ENCODE data around the gene SCMH1. TPM values are rescaled to one million over a fixed set of nuclear protein-coding genes. Genes with fewer than 3 reads are reported as not detected.
A peak's percentile ranks its signal among the peaks of the same experiment; 100 is the strongest.

Gene SCMH1
- total RNA-seq, 6 donors from 2014 or later = 31.4 to 54.5 (median 36.6) TPM

GRCh38 chr1:41018018-41018410 is 224.1 kb downstream of the SCMH1 start:
- Histone ChIP-seq H3K9me3 (no peaks in the 10 kb centered on the region), H3K4me3 (no peak overlapping the region), H3K27ac (no peak overlapping the region), H3K4me1 (peaks cover 13 to 47% (median 32%) of the 10 kb centered on the region in 4 donors), H3K27me3 (no peaks in the 10 kb centered on the region), H3K36me3 (peaks cover 0 to 21% (median 12%) of the 10 kb centered on the region in 4 donors)
- 91 to 92% methylated on average over 2 to 8 of the region's 8 CpGs for WGBS, 2 donors
- no peak for DNase-seq
- no peak for ATAC-seq (ENCODE audit: low FRiP score in 2 of 2)
- TF ChIP-seq CTCF (IDR thresholded peaks at IDR 0.05) (no peak), POLR2A (IDR thresholded peaks at IDR 0.05) (no peak), POLR2AphosphoS5 (IDR thresholded peaks at IDR 0.05) (no peak), EP300 (IDR thresholded peaks at IDR 0.05) (no peak)

- TF ChIP-seq POLR2AphosphoS5 (IDR thresholded peaks at IDR 0.05) = no peak
- no peak for TF ChIP-seq CTCF (IDR thresholded peaks at IDR 0.05)
- TF ChIP-seq EP300 (IDR thresholded peaks at IDR 0.05) = no peak
- no peak for TF ChIP-seq POLR2A (IDR thresholded peaks at IDR 0.05)
- ATAC-seq (ENCODE audit: low FRiP score in 2 of 2) = no peak
- DNase-seq = peak in 1 of 2 donors; percentile 79
Measured at GRCh38 chr1:41017141-41018017, 224.7 kb downstream of the SCMH1 start.

GRCh38 chr1:41015897-41016470 is 226.1 kb downstream of the SCMH1 start:
- 94 to 100% methylated on average over 4 to 13 of the region's 13 CpGs for WGBS, 2 donors
- no peak overlapping the region for H3K27ac ChIP-seq
- ATAC-seq (ENCODE audit: low FRiP score in 2 of 2) (no peak), DNase-seq (peak in 1 of 2 donors; percentile 61)
- no peak overlapping the region for H3K4me3 ChIP-seq
- no peaks in the 10 kb centered on the region for H3K9me3 ChIP-seq
- TF ChIP-seq POLR2A (IDR thresholded peaks at IDR 0.05) = no peak
- no peak for TF ChIP-seq CTCF (IDR thresholded peaks at IDR 0.05)
- H3K27me3 ChIP-seq = no peaks in the 10 kb centered on the region
- peaks cover 0 to 35% (median 25%) of the 10 kb centered on the region in 4 donors for H3K36me3 ChIP-seq
- peaks cover 11 to 35% (median 24%) of the 10 kb centered on the region in 4 donors for H3K4me1 ChIP-seq

More at GRCh38 chr1:41017141-41018017, 224.7 kb downstream of the SCMH1 start:
- WGBS, 2 donors = 96 to 97% methylated on average over 5 to 44 of the region's 44 CpGs
- H3K4me3 ChIP-seq = no peak overlapping the region
- peaks cover 13 to 47% (median 33%) of the 10 kb centered on the region in 4 donors for H3K4me1 ChIP-seq
- H3K36me3 ChIP-seq = peaks cover 0 to 22% (median 15%) of the 10 kb centered on the region in 4 donors
- no peak overlapping the region for H3K27ac ChIP-seq
- H3K9me3 ChIP-seq = no peaks in the 10 kb centered on the region
- no peaks in the 10 kb centered on the region for H3K27me3 ChIP-seq

GRCh38 chr1:41015281-41015896 is 226.7 kb downstream of the SCMH1 start:
- no peaks in the 10 kb centered on the region for H3K27me3 ChIP-seq
- H3K27ac ChIP-seq = no peak overlapping the region
- no peak overlapping the region for H3K4me3 ChIP-seq
- no peaks in the 10 kb centered on the region for H3K9me3 ChIP-seq
- H3K4me1 ChIP-seq = peaks cover 11 to 29% (median 21%) of the 10 kb centered on the region in 4 donors
- no peak for DNase-seq
- 80 to 81% methylated on average over 4 to 5 of the region's 5 CpGs for WGBS, 2 donors
- no peak for ATAC-seq (ENCODE audit: low FRiP score in 2 of 2)
- peaks cover 0 to 40% (median 27%) of the 10 kb centered on the region in 4 donors for H3K36me3 ChIP-seq
- TF ChIP-seq POLR2A (IDR thresholded peaks at IDR 0.05) (no peak), EP300 (IDR thresholded peaks at IDR 0.05) (no peak)

GRCh38 chr1:41014871-41015270 is 227.2 kb downstream of the SCMH1 start:
- Histone ChIP-seq H3K4me3 (no peak overlapping the region), H3K27ac (no peak overlapping the region), H3K27me3 (no peaks in the 10 kb centered on the region), H3K36me3 (peaks cover 0 to 46% (median 32%) of the 10 kb centered on the region in 4 donors), H3K4me1 (peaks cover 11 to 27% (median 19%) of the 10 kb centered on the region in 4 donors), H3K9me3 (no peaks in the 10 kb centered on the region)
- DNase-seq (no peak), ATAC-seq (ENCODE audit: low FRiP score in 2 of 2) (no peak)
- 54 to 59% methylated on average over 8 of the region's 8 CpGs for WGBS, 2 donors
- TF ChIP-seq POLR2AphosphoS5 (IDR thresholded peaks at IDR 0.05) = no peak
- no peak for TF ChIP-seq EP300 (IDR thresholded peaks at IDR 0.05)
- TF ChIP-seq POLR2A (IDR thresholded peaks at IDR 0.05) = no peak
- TF ChIP-seq CTCF (IDR thresholded peaks at IDR 0.05) = no peak

Measured in upper lobe of left lung (tissue), 6 donors.